Daoy (cell line): ENCODE results near the gene FERMT3. TPM values are rescaled to one million over a fixed set of nuclear protein-coding genes. Genes with fewer than 3 reads are reported as not detected.

Experiments used
- DNase-seq: peaks from one replicate; pipeline ENCODE4 v3.0.0-alpha.2; 2015; ENCODE audit warnings: low read depth
- total RNA-seq: library from RNA; depleted of rRNA; stranded (reverse); fragments of >200 nt; shearing (Covaris generic); gene quantifications from 2 replicates; pipeline ENCODE4 v1.2.3, GENCODE V29; 2014; rRNA removed

The FERMT3 gene
- total RNA-seq, 1 experiment from 2014 or later: 5.7 TPM

GRCh38 chr11:64263947-64264317, 57.4 kb downstream of the FERMT3 start:
- no peak for DNase-seq

DNA sequence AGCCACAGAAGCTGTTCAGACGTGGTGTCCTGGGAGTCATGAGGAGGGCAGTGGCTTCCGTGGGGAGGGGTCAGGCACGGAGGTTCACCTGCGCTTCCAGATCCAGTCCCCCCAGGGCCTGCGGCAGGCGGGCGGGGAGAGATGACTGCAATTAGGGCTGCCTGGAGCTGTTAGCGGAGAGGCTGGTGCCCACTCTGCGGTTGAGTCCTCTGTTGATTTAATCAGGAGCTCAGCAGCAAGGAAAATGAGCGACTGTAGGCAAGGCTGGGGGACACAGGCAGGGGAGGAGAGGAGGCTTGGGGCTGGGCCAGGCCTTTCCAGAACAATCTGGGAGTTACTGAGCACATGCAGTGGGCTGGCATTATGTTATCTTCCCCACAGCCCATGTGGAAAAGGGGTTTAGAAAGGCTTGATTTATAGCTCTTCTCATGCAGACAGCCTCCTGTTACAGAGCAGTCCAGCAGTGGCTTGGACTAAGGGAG, 57.9 kb downstream of the FERMT3 start:
- DNase-seq: no peak

DNA sequence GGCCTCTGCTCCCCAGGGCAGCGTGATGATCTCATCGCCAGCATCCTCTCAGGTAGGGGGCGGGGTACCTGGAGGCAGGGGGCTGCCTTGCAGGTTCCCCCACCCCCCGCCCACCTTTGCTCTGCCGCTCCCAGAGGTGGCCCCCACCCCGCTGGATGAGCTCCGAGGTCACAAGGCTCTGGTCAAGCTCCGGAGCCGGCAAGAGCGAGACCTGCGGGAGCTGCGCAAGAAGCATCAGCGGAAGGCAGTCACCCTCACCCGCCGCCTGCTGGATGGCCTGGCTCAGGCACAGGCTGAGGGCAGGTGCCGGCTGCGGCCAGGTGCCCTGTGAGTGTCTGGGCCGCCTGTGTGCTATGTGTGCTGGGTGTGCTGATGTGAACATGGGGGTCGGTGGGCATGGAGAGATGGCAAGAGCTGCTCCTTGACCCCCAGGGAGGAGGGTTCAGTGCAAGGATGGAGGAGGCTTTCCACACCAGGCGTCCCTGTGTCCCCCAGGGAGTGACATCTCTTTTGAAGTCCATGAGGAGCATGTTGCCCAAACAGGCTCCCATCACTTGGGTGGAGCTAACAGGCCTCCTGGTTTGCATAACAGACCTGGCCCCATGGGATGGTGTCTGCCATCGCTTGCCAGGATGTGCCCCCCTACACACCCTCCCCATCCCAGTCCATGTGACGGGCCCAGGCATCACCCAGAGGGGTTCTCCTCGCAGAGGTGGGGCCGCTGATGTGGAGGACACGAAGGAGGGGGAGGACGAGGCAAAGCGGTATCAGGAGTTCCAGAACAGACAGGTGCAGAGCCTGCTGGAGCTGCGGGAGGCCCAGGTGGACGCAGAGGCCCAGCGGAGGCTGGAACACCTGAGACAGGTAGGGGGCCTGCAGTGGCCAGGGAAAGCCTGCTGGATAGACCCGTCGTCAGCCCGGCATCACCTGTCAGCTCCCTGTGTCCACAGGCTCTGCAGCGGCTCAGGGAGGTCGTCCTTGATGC, 58.9 kb downstream of the FERMT3 start:
- DNase-seq: no peak

- no peak for DNase-seq
Measured at GRCh38 chr11:64266339-64266738, 59.8 kb downstream of the FERMT3 start.

DNA sequence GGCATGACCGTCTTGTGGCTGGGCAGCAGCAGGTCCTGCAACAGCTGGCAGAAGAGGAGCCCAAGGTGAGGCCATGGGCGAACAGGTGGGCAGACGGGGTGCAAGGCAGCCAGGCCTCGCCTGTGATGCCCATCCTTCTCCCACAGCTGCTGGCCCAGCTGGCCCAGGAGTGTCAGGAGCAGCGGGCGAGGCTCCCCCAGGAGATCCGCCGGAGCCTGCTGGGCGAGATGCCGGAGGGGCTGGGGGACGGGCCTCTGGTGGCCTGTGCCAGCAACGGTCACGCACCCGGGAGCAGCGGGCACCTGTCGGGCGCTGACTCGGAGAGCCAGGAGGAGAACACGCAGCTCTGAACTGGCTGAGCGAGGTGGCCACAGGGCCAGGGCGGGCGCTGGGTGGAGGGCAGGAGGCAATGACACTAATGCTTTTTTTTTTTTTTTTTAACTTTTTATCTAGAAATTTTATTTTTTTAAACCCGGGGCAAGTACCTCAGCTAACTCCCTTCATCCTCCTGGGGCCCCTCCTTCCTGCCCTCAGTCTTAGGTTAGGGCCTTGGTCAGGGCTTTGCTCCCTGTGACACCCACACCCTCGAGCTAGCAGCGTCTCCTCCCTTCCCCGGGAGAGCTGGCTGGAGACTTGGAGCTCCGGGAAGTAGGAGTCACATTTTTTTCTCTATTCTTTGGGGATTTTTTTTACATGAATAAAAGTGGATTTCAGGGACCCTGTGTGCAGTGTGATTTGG, 60.9 kb downstream of the FERMT3 start:
- no peak for DNase-seq

GRCh38 chr11:64268025-64268892, 61.7 kb downstream of the FERMT3 start:
- DNase-seq: peak; percentile 79

DNA sequence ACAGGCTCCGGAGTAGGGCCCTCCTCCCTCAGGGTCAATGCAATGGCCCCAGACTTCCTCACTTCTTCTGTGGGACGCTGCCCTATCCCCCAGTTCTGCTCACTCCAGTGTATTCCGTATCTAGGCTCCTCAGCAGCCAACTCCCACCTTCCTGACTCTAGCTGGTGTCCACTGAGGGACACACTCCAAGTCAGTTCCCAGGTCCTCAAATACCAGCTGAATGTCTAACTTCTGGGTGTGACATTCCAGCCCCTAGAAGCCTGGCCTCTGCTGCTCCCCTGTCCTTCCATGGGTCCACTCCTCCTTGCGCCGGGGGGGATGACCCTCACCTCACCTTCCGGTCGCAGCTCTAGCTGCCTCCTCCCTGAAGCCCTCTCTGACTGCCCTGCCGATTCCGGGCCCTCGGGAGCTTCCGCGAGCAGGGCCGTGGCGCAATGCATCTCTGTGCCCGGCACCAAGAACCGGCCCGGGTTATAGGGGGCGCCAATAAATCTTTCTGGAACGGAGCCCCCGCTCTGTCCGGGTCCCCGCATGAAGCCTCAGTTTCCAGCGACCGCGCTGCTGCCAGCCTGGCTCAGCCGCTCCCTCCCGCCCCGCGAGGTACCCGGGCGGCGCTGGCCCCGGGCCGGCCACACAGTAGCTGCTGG, 62.5 kb downstream of the FERMT3 start:
- DNase-seq: no peak

GRCh38 chr11:64269540-64270220, 63.2 kb downstream of the FERMT3 start:
- peak; percentile 99 for DNase-seq

Other genes with a start within 250 kb of the FERMT3 start
- 361 and 414 TPM in 2 replicates for gene COX8A, start 232.1 kb upstream of the FERMT3 start, total RNA-seq
- 30.7 and 36.9 TPM in 2 replicates for gene OTUB1, start 220.3 kb upstream of the FERMT3 start, total RNA-seq
- not detected in 2 replicates for gene FLRT1, start 170.8 kb upstream of the FERMT3 start, total RNA-seq
- 19.4 and 47.1 TPM in 2 replicates for gene MACROD1, start 40.6 kb upstream of the FERMT3 start, total RNA-seq
- 283 and 358 TPM in 2 replicates for gene STIP1, start 20.6 kb upstream of the FERMT3 start, total RNA-seq
- gene TRPT1, start 19.5 kb downstream of the FERMT3 start, total RNA-seq: 19.8 and 19.9 TPM in 2 replicates
- 43.1 and 51.3 TPM in 2 replicates for gene NUDT22, start 19.6 kb downstream of the FERMT3 start, total RNA-seq
- 1.7 and 2.7 TPM in 2 replicates for gene DNAJC4, start 23.8 kb downstream of the FERMT3 start, total RNA-seq
- gene VEGFB, start 27.9 kb downstream of the FERMT3 start, total RNA-seq: 6.7 and 8.9 TPM in 2 replicates
- gene FKBP2, start 34.4 kb downstream of the FERMT3 start, total RNA-seq: 18.8 and 102 TPM in 2 replicates
- gene PPP1R14B, start 40.2 kb downstream of the FERMT3 start, total RNA-seq: 414 and 421 TPM in 2 replicates
- gene PLCB3, start 44.8 kb downstream of the FERMT3 start, total RNA-seq: 11.5 and 13.2 TPM in 2 replicates
- 63.5 and 65.9 TPM in 2 replicates for gene BAD, start 77.9 kb downstream of the FERMT3 start, total RNA-seq
- gene GPR137, start 79.1 kb downstream of the FERMT3 start, total RNA-seq: 14.3 and 24.6 TPM in 2 replicates
- gene KCNK4, start 84.6 kb downstream of the FERMT3 start, total RNA-seq: 0.23 TPM in 1 of 2 replicates, not detected in the other
- gene CATSPERZ, start 93.6 kb downstream of the FERMT3 start, total RNA-seq: 0.23 and 6.0 TPM in 2 replicates
- gene ESRRA, start 98.8 kb downstream of the FERMT3 start, total RNA-seq: 35.0 and 37.5 TPM in 2 replicates
- 565 and 690 TPM in 2 replicates for gene TRMT112, start 110.8 kb downstream of the FERMT3 start, total RNA-seq
- 213 and 229 TPM in 2 replicates for gene PRDX5, start 111.4 kb downstream of the FERMT3 start, total RNA-seq
- 1.7 and 2.1 TPM in 2 replicates for gene CCDC88B, start 133.5 kb downstream of the FERMT3 start, total RNA-seq
- gene RPS6KA4, start 152.4 kb downstream of the FERMT3 start, total RNA-seq: 28.7 and 38.6 TPM in 2 replicates